Liver (tissue), 9 donors: ENCODE data around the gene SRPX. TPM values are rescaled to one million over a fixed set of nuclear protein-coding genes. Genes with fewer than 3 reads are reported as not detected.

Source experiments
- DNase-seq: peaks from one replicate; pipeline ENCODE4 v3.0.0-alpha.2; 2017; ENCODE audit warnings: low spot score
- H3K27ac ChIP-seq, 2 donors: one replicate each; pipeline ENCODE4 v1.7.0; 2013; ENCODE audit warnings: inconsistent platforms in 2 of 2, low read length in 2 of 2, control low read depth in 1 of 2, low read depth in 1 of 2, mild to moderate bottlenecking in 1 of 2
- H3K27me3 ChIP-seq, 4 donors: one replicate each; pipeline versions ENCODE4 v1.6.1 to v1.7.0; 2013; ENCODE audit warnings: low read length in 3 of 4, inconsistent platforms in 1 of 4, mild to moderate bottlenecking in 1 of 4, moderate library complexity in 1 of 4; ENCODE audit not compliant: control insufficient read depth in 4 of 4, insufficient read depth in 4 of 4
- H3K36me3 ChIP-seq, 4 donors: one replicate each; pipeline versions ENCODE4 v1.6.1 to v1.7.0; 2013; ENCODE audit warnings: low read length in 3 of 4, mild to moderate bottlenecking in 3 of 4, low read depth in 1 of 4, moderate library complexity in 1 of 4; ENCODE audit not compliant: control insufficient read depth in 4 of 4, insufficient read depth in 3 of 4
- H3K4me1 ChIP-seq, 4 donors: one replicate each; pipeline versions ENCODE4 v1.6.1 to v1.7.0; 2013; ENCODE audit warnings: low read length in 3 of 4, mild to moderate bottlenecking in 3 of 4, moderate library complexity in 1 of 4; ENCODE audit not compliant: control insufficient read depth in 4 of 4, insufficient read depth in 4 of 4
- H3K4me3 ChIP-seq, 3 donors: one replicate each; pipeline versions ENCODE4 v1.6.1 to v1.7.0; 2013; ENCODE audit warnings: low read length in 3 of 3, control low read depth in 1 of 3, low read depth in 1 of 3, mild to moderate bottlenecking in 1 of 3
- H3K9ac ChIP-seq, 2 donors: one replicate each; pipeline ENCODE4 v1.7.0; 2013; ENCODE audit warnings: low read length in 2 of 2, mild to moderate bottlenecking in 2 of 2, moderate library complexity in 2 of 2, control low read depth in 1 of 2, low read depth in 1 of 2
- H3K9me3 ChIP-seq, 4 donors: one replicate each; pipeline versions ENCODE4 v1.6.1 to v1.7.0; 2013; ENCODE audit warnings: low read length in 3 of 4; ENCODE audit not compliant: control insufficient read depth in 4 of 4
- EGR1 ChIP-seq, 2 donors: IDR thresholded peaks; 2 replicates each; pipeline ENCODE4 v1.6.1; 2016 to 2018; ENCODE audit warnings: antibody characterized with exemption in 2 of 2, low read depth in 2 of 2
- FOXA1 ChIP-seq: IDR thresholded peaks from 2 replicates; pipeline ENCODE4 v1.6.1; 2016; ENCODE audit warnings: antibody characterized with exemption
- FOXA2 ChIP-seq: IDR thresholded peaks from 2 replicates; pipeline ENCODE4 v1.6.1; 2016; ENCODE audit warnings: antibody characterized with exemption
- GABPA ChIP-seq, 2 donors: IDR thresholded peaks in 1 of 2; conservative IDR thresholded peaks in 1 of 2; 2 replicates each; pipeline ENCODE4 v1.6.1; 2016; ENCODE audit warnings: antibody characterized with exemption in 2 of 2, mild to moderate bottlenecking in 1 of 2, moderate library complexity in 1 of 2
- HNF4A ChIP-seq, 2 donors: conservative IDR thresholded peaks; 2 replicates each; pipeline ENCODE4 v1.6.1; 2016; ENCODE audit warnings: antibody characterized with exemption in 2 of 2, mild to moderate bottlenecking in 2 of 2
- HNF4G ChIP-seq: IDR thresholded peaks from 2 replicates; pipeline ENCODE4 v1.6.1; 2016; ENCODE audit warnings: antibody characterized with exemption
- JUND ChIP-seq, 2 donors: IDR thresholded peaks; 2 replicates each; pipeline ENCODE4 v1.6.1; 2016; ENCODE audit warnings: antibody characterized with exemption in 2 of 2
- NR2F2 ChIP-seq: IDR thresholded peaks from 2 replicates; pipeline ENCODE4 v1.6.1; 2016; ENCODE audit warnings: antibody characterized with exemption
- RAD21 ChIP-seq, 2 donors: IDR thresholded peaks; 2 replicates each; pipeline ENCODE4 v1.6.1; 2016; ENCODE audit warnings: antibody characterized with exemption in 2 of 2, mild to moderate bottlenecking in 2 of 2
- RXRA ChIP-seq, 2 donors: IDR thresholded peaks; 2 replicates each; pipeline ENCODE4 v1.6.1; 2017 to 2018; ENCODE audit warnings: antibody characterized with exemption in 2 of 2, mild to moderate bottlenecking in 1 of 2
- SP1 ChIP-seq: IDR thresholded peaks from 2 replicates; pipeline ENCODE4 v1.6.1; 2018; ENCODE audit warnings: antibody characterized with exemption, mild to moderate bottlenecking
- TAF1 ChIP-seq: conservative IDR thresholded peaks from 2 replicates; pipeline ENCODE4 v1.6.1; 2016; ENCODE audit warnings: antibody characterized with exemption, mild to moderate bottlenecking
- YY1 ChIP-seq: IDR thresholded peaks from 2 replicates; pipeline ENCODE4 v1.6.1; 2016; ENCODE audit warnings: antibody characterized with exemption, mild to moderate bottlenecking
- WGBS: extraction: QIAGEN DNeasy Blood & Tissue Kit; methylation state at CpG from one replicate; pipeline ENCODE4 v1.1.7; 2013; 5-methylcytosine and 5-hydroxymethylcytosine counted together
- polyA plus RNA-seq, 2 donors: library from polyadenylated mRNA; stranded (reverse) in 1 of 2; unstranded in 1 of 2; fragments of 200-250 nt in 1 of 2; fragments of >200 nt in 1 of 2; fragmentation: Nextera tagmentation in 1 of 2; extraction: Ambion mirVana in 1 of 2; gene quantifications; one replicate each; pipeline versions ENCODE4 v1.2.1 to v1.2.3, GENCODE V29; 2013 to 2015
- total RNA-seq, 2 donors: library from RNA; depleted of rRNA; stranded (reverse); fragments of >200 nt; gene quantifications; one replicate each; pipeline ENCODE4 v1.2.3, GENCODE V29; 2014
- TF ChIP-seq, protein P1 (sequence below): IDR thresholded peaks from 2 replicates; pipeline ENCODE4 v1.6.1; 2016; ENCODE audit warnings: antibody characterized with exemption
- TF ChIP-seq, protein P2 (sequence below): IDR thresholded peaks from 2 replicates; pipeline ENCODE4 v1.6.1; 2016; ENCODE audit warnings: antibody characterized with exemption
- TF ChIP-seq, protein P3 (sequence below): IDR thresholded peaks from 2 replicates; pipeline ENCODE4 v1.6.1; 2016; ENCODE audit warnings: antibody characterized with exemption, mild to moderate bottlenecking
- TF ChIP-seq, protein P4 (sequence below): IDR thresholded peaks from 2 replicates; pipeline ENCODE4 v1.6.1; 2016; ENCODE audit warnings: antibody characterized with exemption
- TF ChIP-seq, protein P5 (sequence below): fragments of 150-350 bp; IDR thresholded peaks from 2 replicates; pipeline ENCODE4 v1.5.1; 2017; ENCODE audit warnings: improper control_type of control experiment, low read depth, low read length; ENCODE audit not compliant: missing input control
- donor health status: healthy.
- donor health status: healthy.
- donor health status: healthy.
- donor health status: healthy.
- donor health status: healthy.

SRPX gene
- total and polyA plus RNA-seq, 4 donors: 4.9 to 15.3 (median 10.3) TPM

DNA sequence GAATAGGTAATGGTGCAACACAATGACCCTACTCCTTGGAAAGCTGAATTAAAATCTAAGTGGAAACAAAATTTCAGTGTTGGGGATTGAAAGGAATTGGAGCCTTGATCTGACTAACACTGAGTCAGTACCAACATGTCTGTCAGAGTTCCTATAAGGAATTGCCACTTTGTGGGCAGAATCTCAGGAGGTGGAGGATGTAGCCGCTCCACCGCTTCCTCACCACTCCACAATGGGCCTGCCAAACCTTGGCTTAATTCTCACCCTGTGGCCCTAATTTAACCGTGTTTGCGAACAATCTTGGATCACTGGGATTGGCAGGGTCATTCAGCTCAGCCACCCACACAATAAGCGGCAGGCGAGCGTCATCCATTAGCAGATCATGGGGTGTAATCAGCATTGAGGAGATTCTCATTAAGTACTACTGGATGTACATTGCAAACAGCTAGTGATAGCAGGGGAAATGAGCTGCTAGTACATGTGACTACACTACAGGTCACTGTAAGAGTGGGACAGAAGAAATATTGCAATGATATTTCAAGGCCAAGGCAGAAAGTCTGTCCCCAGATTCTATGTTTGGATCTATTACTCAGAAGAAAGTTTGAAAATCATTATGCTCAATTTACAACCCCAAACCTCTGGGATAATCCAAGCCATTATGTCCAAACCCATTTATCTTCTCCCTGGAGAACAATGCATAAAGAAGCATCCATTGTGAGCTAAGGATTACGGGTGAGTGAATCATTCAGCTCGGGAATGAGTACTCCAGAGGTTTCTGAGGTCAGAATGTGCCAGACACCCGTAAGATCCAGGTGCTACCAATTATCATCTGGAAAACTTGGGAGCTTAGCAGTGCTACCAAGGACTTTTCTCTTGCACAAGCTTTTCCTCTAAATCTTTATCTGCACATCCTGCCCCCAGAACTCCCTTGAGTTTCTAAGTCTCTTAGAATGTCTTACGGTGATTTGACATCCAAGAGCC is 5.8 kb downstream of the SRPX start:
- TF ChIP-seq NR2F2 (no peak), YY1 (no peak), GABPA (IDR thresholded peaks at IDR 0.05 in 1 of 2, conservative IDR thresholded peaks at IDR 0.05 in 1 of 2) (no peak), EGR1 (IDR thresholded peaks at IDR 0.05; ENCODE audit: low read depth in 2 of 2) (no peak), FOXA2 (no peak), HNF4A (conservative IDR thresholded peaks at IDR 0.05) (no peak), TAF1 (no peak), RAD21 (IDR thresholded peaks at IDR 0.05) (no peak), HNF4G (no peak), SP1 (no peak), FOXA1 (no peak), RXRA (IDR thresholded peaks at IDR 0.05) (no peak), JUND (IDR thresholded peaks at IDR 0.05) (no peak)
- TF ChIP-seq, protein P1, sequence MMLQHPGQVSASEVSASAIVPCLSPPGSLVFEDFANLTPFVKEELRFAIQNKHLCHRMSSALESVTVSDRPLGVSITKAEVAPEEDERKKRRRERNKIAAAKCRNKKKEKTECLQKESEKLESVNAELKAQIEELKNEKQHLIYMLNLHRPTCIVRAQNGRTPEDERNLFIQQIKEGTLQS: no peak
- TF ChIP-seq, protein P2, sequence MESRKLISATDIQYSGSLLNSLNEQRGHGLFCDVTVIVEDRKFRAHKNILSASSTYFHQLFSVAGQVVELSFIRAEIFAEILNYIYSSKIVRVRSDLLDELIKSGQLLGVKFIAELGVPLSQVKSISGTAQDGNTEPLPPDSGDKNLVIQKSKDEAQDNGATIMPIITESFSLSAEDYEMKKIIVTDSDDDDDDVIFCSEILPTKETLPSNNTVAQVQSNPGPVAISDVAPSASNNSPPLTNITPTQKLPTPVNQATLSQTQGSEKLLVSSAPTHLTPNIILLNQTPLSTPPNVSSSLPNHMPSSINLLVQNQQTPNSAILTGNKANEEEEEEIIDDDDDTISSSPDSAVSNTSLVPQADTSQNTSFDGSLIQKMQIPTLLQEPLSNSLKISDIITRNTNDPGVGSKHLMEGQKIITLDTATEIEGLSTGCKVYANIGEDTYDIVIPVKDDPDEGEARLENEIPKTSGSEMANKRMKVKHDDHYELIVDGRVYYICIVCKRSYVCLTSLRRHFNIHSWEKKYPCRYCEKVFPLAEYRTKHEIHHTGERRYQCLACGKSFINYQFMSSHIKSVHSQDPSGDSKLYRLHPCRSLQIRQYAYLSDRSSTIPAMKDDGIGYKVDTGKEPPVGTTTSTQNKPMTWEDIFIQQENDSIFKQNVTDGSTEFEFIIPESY: no peak
- TF ChIP-seq, protein P3, sequence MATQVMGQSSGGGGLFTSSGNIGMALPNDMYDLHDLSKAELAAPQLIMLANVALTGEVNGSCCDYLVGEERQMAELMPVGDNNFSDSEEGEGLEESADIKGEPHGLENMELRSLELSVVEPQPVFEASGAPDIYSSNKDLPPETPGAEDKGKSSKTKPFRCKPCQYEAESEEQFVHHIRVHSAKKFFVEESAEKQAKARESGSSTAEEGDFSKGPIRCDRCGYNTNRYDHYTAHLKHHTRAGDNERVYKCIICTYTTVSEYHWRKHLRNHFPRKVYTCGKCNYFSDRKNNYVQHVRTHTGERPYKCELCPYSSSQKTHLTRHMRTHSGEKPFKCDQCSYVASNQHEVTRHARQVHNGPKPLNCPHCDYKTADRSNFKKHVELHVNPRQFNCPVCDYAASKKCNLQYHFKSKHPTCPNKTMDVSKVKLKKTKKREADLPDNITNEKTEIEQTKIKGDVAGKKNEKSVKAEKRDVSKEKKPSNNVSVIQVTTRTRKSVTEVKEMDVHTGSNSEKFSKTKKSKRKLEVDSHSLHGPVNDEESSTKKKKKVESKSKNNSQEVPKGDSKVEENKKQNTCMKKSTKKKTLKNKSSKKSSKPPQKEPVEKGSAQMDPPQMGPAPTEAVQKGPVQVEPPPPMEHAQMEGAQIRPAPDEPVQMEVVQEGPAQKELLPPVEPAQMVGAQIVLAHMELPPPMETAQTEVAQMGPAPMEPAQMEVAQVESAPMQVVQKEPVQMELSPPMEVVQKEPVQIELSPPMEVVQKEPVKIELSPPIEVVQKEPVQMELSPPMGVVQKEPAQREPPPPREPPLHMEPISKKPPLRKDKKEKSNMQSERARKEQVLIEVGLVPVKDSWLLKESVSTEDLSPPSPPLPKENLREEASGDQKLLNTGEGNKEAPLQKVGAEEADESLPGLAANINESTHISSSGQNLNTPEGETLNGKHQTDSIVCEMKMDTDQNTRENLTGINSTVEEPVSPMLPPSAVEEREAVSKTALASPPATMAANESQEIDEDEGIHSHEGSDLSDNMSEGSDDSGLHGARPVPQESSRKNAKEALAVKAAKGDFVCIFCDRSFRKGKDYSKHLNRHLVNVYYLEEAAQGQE: no peak
- TF ChIP-seq, protein P4, sequence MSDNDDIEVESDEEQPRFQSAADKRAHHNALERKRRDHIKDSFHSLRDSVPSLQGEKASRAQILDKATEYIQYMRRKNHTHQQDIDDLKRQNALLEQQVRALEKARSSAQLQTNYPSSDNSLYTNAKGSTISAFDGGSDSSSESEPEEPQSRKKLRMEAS: no peak
- TF ChIP-seq, protein P5, sequence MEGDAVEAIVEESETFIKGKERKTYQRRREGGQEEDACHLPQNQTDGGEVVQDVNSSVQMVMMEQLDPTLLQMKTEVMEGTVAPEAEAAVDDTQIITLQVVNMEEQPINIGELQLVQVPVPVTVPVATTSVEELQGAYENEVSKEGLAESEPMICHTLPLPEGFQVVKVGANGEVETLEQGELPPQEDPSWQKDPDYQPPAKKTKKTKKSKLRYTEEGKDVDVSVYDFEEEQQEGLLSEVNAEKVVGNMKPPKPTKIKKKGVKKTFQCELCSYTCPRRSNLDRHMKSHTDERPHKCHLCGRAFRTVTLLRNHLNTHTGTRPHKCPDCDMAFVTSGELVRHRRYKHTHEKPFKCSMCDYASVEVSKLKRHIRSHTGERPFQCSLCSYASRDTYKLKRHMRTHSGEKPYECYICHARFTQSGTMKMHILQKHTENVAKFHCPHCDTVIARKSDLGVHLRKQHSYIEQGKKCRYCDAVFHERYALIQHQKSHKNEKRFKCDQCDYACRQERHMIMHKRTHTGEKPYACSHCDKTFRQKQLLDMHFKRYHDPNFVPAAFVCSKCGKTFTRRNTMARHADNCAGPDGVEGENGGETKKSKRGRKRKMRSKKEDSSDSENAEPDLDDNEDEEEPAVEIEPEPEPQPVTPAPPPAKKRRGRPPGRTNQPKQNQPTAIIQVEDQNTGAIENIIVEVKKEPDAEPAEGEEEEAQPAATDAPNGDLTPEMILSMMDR: no peak
- 86% methylated on average over 11 of the region's 11 CpGs for WGBS
- H3K36me3 ChIP-seq: no peaks in the 10 kb centered on the region

More for the DNA sequence above, 5.8 kb downstream of the SRPX start:
- H3K4me1 ChIP-seq: peaks cover 0 to under 1% (median 0%) of the 10 kb centered on the region in 4 donors
- H3K4me3 ChIP-seq: no peak overlapping the region
- peaks cover 0 to 5% (median 0%) of the 10 kb centered on the region in 4 donors for H3K27me3 ChIP-seq
- no peak overlapping the region for H3K9ac ChIP-seq
- no peaks in the 10 kb centered on the region for H3K9me3 ChIP-seq
- no peak overlapping the region for H3K27ac ChIP-seq
- no peak for DNase-seq
